ENCODE measurements around the gene PSMD9.

DNA sequence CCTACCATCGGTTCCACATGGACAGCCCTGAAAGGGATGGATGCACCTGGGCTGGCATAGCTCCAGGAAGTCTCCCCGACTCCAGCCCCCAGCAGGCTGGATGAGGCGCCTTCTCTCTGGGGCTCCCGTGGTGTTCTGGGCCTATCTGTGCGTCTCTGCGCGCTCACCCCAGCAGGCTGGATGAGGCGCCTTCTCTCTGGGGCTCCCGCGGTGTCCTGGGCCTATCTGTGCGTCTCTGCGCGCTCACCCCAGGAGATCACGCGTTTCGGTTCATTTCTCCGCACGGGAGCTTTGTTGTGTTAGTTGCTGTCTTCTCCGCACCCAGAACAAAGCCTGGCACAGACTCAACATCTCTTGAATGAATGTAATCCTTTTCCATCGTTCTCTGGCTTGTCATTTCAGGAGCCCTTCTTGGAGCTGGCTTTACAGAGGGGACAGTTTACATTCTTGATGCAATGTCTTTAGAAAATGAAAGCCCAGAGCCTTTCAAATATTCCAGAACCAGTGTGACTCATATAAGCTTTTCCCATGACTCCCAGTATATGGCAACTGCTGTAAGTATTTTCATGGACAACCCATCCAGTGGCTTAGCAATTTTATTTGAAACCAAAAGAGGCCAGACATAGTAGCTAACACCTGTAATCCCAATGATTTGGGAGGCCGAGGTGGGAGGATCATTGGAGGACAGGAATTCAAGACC, 70.1 kb downstream of the PSMD9 start:
- TF ChIP-seq, protein P1, sequence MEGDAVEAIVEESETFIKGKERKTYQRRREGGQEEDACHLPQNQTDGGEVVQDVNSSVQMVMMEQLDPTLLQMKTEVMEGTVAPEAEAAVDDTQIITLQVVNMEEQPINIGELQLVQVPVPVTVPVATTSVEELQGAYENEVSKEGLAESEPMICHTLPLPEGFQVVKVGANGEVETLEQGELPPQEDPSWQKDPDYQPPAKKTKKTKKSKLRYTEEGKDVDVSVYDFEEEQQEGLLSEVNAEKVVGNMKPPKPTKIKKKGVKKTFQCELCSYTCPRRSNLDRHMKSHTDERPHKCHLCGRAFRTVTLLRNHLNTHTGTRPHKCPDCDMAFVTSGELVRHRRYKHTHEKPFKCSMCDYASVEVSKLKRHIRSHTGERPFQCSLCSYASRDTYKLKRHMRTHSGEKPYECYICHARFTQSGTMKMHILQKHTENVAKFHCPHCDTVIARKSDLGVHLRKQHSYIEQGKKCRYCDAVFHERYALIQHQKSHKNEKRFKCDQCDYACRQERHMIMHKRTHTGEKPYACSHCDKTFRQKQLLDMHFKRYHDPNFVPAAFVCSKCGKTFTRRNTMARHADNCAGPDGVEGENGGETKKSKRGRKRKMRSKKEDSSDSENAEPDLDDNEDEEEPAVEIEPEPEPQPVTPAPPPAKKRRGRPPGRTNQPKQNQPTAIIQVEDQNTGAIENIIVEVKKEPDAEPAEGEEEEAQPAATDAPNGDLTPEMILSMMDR (optimal IDR thresholded peaks at IDR 0.05 in 1 of 3, IDR thresholded peaks at IDR 0.05 in 1 of 3, conservative IDR thresholded peaks at IDR 0.05 in 1 of 3; ENCODE audit: extremely low read depth in 1 of 3, insufficient read depth in 2 of 3, low read length in 3 of 3) = no peak
- TF ChIP-seq EZH2 (IDR thresholded peaks at IDR 0.05; ENCODE audit: low read length) = no peak
